CD4-positive, alpha-beta T cell (primary cell): ENCODE measurements around the gene SCAF4. TPM values are rescaled to one million over a fixed set of nuclear protein-coding genes. Genes with fewer than 3 reads are reported as not detected.
A peak's percentile ranks its signal among the peaks of the same experiment; 100 is the strongest.

Experiments
- ATAC-seq: fragments of 200-7000 bp; cut with Tn5 transposase; one replicate; pipeline ENCODE4 v1.10.0; 2022; ENCODE audit warnings: mild to moderate bottlenecking; ENCODE audit not compliant: poor library complexity
- CTCF ChIA-PET: fragments of 350-600 bp; sonication (Branson Sonifier 250); formaldehyde crosslinking; loops from one replicate; lab custom pipeline; 2021; ENCODE audit warnings: antibody characterized with exemption, inconsistent platforms; lab: Charles Lee
- POLR2A ChIA-PET: fragments of 350-600 bp; sonication (Branson Sonifier 250); formaldehyde crosslinking; loops from one replicate; lab custom pipeline; 2021; ENCODE audit warnings: antibody characterized with exemption, inconsistent platforms; lab: Charles Lee
- DNase-seq, 14 experiments: peaks; one replicate each; pipeline ENCODE4 v3.0.0-alpha.2; 2013 to 2020; ENCODE audit warnings: mixed read lengths in 2 of 14
- H3K27ac ChIP-seq, 2 donors: one replicate each; pipeline versions ENCODE4 v1.5.1 to v1.7.0; 2013; ENCODE audit warnings: low read length in 2 of 2, low read depth in 1 of 2, mild to moderate bottlenecking in 1 of 2
- H3K27me3 ChIP-seq, 2 experiments: 1 replicate in 1 of 2; 2 replicates in 1 of 2; pipeline versions ENCODE4 v1.6.1 to v1.7.0; 2013; ENCODE audit warnings: low read length in 2 of 2, control low read depth in 1 of 2, mild to moderate bottlenecking in 1 of 2, moderate library complexity in 1 of 2; ENCODE audit not compliant: insufficient read depth in 2 of 2, control insufficient read depth in 1 of 2
- H3K36me3 ChIP-seq: one replicate; pipeline ENCODE4 v1.6.1; 2013; ENCODE audit warnings: low read length, control low read depth; ENCODE audit not compliant: insufficient read depth
- H3K4me1 ChIP-seq: one replicate; pipeline ENCODE4 v1.6.1; 2013; ENCODE audit warnings: low read length, control low read depth; ENCODE audit not compliant: insufficient read depth
- H3K4me3 ChIP-seq: one replicate; pipeline ENCODE4 v1.5.1; 2013; ENCODE audit warnings: mild to moderate bottlenecking, low read length, moderate library complexity
- H3K9me3 ChIP-seq, 2 experiments: 1 replicate in 1 of 2; 2 replicates in 1 of 2; pipeline versions ENCODE4 v1.6.1 to v1.7.0; 2013; ENCODE audit warnings: low read length in 2 of 2, mild to moderate bottlenecking in 2 of 2, control low read depth in 1 of 2, moderate library complexity in 1 of 2; ENCODE audit not compliant: control insufficient read depth in 1 of 2, insufficient read depth in 1 of 2
- H3K27ac Mint-ChIP-seq: one replicate; pipeline ENCODE4 v1.8.0; 2020; ENCODE audit warnings: mixed read lengths
- H3K27me3 Mint-ChIP-seq: one replicate; pipeline ENCODE4 v1.8.0; 2021; ENCODE audit warnings: mixed read lengths
- H3K36me3 Mint-ChIP-seq: one replicate; pipeline ENCODE4 v1.8.0; 2021; ENCODE audit warnings: low read depth, mixed read lengths
- H3K4me1 Mint-ChIP-seq: one replicate; pipeline ENCODE4 v1.8.0; 2021; ENCODE audit warnings: low read depth, mixed read lengths
- H3K4me3 Mint-ChIP-seq: one replicate; pipeline ENCODE4 v1.8.0; 2020; ENCODE audit warnings: mild to moderate bottlenecking, mixed read lengths
- H3K9me3 Mint-ChIP-seq: one replicate; pipeline ENCODE4 v1.8.0; 2020; ENCODE audit warnings: mixed read lengths
- CTCF ChIP-seq: fragments of 200-600 bp; IDR thresholded peaks from one replicate; pipeline ENCODE4 v1.8.0; 2022; ENCODE audit warnings: antibody characterized with exemption, mild to moderate bottlenecking
- intact Hi-C, 2 experiments: fragments of 100-400 bp; cut with DNase I in 1 of 2; cut with micrococcal nuclease in 1 of 2; formaldehyde crosslinking; loops; one replicate each; pipeline versions ENCODE4 v1.15.1 to v1.9.0; 2023 to 2025; cut with DNase I, micrococcal nuclease
- total RNA-seq, 174 experiments: library from RNA in 2 of 174; stranded (reverse) in 2 of 174; gene quantifications; one replicate each; pipeline ENCODE4 v1.2.3 and lab custom pipeline; 2021 to 2026

Gene SCAF4
- total RNA-seq, 2 experiments from 2014 or later = 56.1 to 57.8 TPM

DNA sequence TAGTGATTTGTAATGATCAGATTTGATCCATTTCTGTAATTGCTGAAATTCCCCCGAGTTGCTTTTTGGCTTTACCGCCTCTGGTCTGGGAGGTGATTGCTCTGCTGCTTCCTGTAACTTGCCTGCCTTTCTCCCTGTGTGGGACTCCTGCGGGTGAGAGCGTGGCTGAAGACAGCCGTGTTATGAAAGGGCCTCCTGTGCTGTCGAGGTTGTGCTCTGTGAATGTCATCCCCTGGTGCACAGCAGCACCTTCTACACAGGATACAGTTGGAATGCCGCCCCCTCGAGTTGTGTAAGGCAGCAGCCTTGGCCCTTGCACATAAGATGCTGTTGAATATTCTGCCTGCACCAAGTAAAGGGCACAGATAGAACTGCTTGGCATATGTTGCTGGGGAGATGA, 66.5 kb downstream of the SCAF4 start:
- CTCF ChIA-PET = no interaction called here
- H3K27me3 Mint-ChIP-seq = no peaks in the 10 kb centered on the region
- H3K27me3 ChIP-seq = no peaks in the 10 kb centered on the region
- intact Hi-C loops = loop anchor here in 1 of 2 experiments (10.0 kb wide), 1 partner anchor 609 kb away; the partner anchor contains the start of gene MIS18A
- peaks cover 80% of the 10 kb centered on the region for H3K4me1 Mint-ChIP-seq
- no peak for TF ChIP-seq CTCF
- H3K4me3 ChIP-seq = no peak overlapping the region
- peaks cover 50% of the 10 kb centered on the region for H3K4me1 ChIP-seq
- POLR2A ChIA-PET = no interaction called here
- H3K36me3 ChIP-seq = peaks cover 74% of the 10 kb centered on the region
- H3K27ac Mint-ChIP-seq = peak overlapping the region; percentile 57
- peak overlapping the region; percentile 36 for H3K4me3 Mint-ChIP-seq
- peak overlapping the region in 1 of 2 donors; percentile 2 for H3K27ac ChIP-seq
- no peaks in the 10 kb centered on the region for H3K9me3 ChIP-seq
- peak; percentile 55 for ATAC-seq
- DNase-seq = peak in 5 of 14 experiments; percentile 15 to 48 (median 39)
- peaks cover 98% of the 10 kb centered on the region for H3K36me3 Mint-ChIP-seq
- H3K9me3 Mint-ChIP-seq = no peaks in the 10 kb centered on the region

GRCh38 chr21:31663584-31664249, 68.2 kb downstream of the SCAF4 start:
- H3K27me3 ChIP-seq = no peaks in the 10 kb centered on the region
- H3K4me3 Mint-ChIP-seq = peak overlapping the region; percentile 44
- H3K27ac Mint-ChIP-seq = peak overlapping the region; percentile 35
- ChIA-PET POLR2A (interaction anchor here (0.6 kb wide), 1 partner anchor 499 kb away, joined by 4 read pairs; no protein-coding TSS in a partner anchor), CTCF (no interaction called here)
- H3K36me3 Mint-ChIP-seq = peaks cover 95% of the 10 kb centered on the region
- peaks cover 93% of the 10 kb centered on the region for H3K4me1 Mint-ChIP-seq
- ATAC-seq = no peak
- H3K9me3 Mint-ChIP-seq = no peaks in the 10 kb centered on the region
- no peak overlapping the region for H3K27ac ChIP-seq
- no peaks in the 10 kb centered on the region for H3K27me3 Mint-ChIP-seq
- no peak for TF ChIP-seq CTCF
- H3K9me3 ChIP-seq = no peaks in the 10 kb centered on the region
- intact Hi-C loops = loop anchor here in 1 of 2 experiments (5.0 to 10.0 kb wide), 2 partner anchors 39 to 611 kb away; partner anchors contain the start of gene MIS18A
- no peak overlapping the region for H3K4me3 ChIP-seq
- peaks cover 57% of the 10 kb centered on the region for H3K36me3 ChIP-seq
- DNase-seq = no peak
- peaks cover 59% of the 10 kb centered on the region for H3K4me1 ChIP-seq

- peak in 1 of 14 experiments; percentile 17 for DNase-seq
- no peaks in the 10 kb centered on the region for H3K27me3 Mint-ChIP-seq
Measured at GRCh38 chr21:31660591-31660990, 71.3 kb downstream of the SCAF4 start.

More at GRCh38 chr21:31660591-31660990, 71.3 kb downstream of the SCAF4 start:
- Histone ChIP-seq H3K4me3 (peak overlapping the region; percentile 89), H3K27ac (no peak overlapping the region), H3K27me3 (no peaks in the 10 kb centered on the region), H3K9me3 (no peaks in the 10 kb centered on the region), H3K4me1 (peaks cover 57% of the 10 kb centered on the region), H3K36me3 (peaks cover 29% of the 10 kb centered on the region)
- peaks cover 64% of the 10 kb centered on the region for H3K36me3 Mint-ChIP-seq
- intact Hi-C loops = loop anchor here in 1 of 2 experiments (5.0 to 10.0 kb wide), 2 partner anchors 42 to 614 kb away; partner anchors contain the start of gene MIS18A
- H3K4me1 Mint-ChIP-seq = peaks cover 73% of the 10 kb centered on the region
- ATAC-seq = no peak
- no peaks in the 10 kb centered on the region for H3K9me3 Mint-ChIP-seq
- POLR2A ChIA-PET = interaction anchor here (0.6 to 1.2 kb wide), 3 partner anchors 35 to 101 kb away, joined by 3 read pairs; no protein-coding TSS in a partner anchor
- TF ChIP-seq CTCF = no peak
- CTCF ChIA-PET = no interaction called here
- peak overlapping the region; percentile 85 for H3K27ac Mint-ChIP-seq
- H3K4me3 Mint-ChIP-seq = peak overlapping the region; percentile 97
